Occipital lobe (tissue), 2 donors: ENCODE measurements around the gene MIS18A. TPM values are rescaled to one million over a fixed set of nuclear protein-coding genes. Genes with fewer than 3 reads are reported as not detected.
A peak's percentile ranks its signal among the peaks of the same experiment; 100 is the strongest.

Source experiments
- DNase-seq: peaks from one replicate; lab custom pipeline; 2025; lab: John Stamatoyannopoulos, UW
- total RNA-seq: library from RNA; depleted of rRNA; stranded (reverse); fragments of >200 nt; gene quantifications from one replicate; pipeline ENCODE4 v1.2.3, GENCODE V29; 2014

MIS18A gene
- total RNA-seq, 1 donor from 2014 or later, result 9.0 TPM

GRCh38 chr21:32256873-32257620 is 21.8 kb downstream of the MIS18A start:
- DNase-seq, result peak; percentile 66

DNA sequence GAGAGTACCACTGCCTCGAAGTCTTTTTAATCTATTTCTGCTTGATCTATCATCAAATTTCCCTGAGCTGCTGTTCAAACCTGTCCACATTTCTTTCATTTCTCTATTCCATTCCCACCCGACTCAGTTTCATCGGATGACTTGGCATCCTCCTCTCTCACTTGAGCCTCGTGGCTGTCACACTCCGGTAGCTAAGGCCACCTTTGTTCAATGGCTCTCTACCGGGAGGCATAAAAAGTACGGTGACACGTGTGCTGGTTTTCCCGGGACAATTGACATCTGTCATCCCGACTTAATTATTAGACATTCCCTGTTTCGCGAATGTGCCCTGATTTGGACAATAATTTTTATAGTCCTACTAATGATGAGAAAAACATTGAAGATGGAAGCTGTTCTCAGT is 22.6 kb downstream of the MIS18A start:
- no peak for DNase-seq

DNA sequence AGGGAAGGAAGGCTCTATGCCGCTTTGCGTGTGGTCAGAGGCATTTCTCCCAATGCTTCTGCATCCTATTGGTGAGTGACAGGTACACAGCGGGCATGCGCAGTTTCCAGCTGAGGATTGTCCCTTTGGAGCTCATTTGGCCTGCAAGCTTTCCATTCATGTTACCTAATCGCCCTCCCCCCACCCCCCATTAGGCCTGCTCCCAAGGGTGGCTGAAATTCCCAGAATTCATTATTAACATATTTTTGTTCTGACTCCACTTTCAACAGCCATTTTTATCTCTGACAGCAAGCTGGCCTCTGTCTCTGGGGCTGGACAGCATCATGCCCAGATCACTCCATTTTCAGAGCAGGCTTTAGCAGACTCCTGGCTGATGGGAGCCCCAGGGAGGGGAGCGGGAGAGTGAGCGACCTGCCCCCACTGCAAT is 25.6 kb downstream of the MIS18A start:
- DNase-seq, result no peak

DNA sequence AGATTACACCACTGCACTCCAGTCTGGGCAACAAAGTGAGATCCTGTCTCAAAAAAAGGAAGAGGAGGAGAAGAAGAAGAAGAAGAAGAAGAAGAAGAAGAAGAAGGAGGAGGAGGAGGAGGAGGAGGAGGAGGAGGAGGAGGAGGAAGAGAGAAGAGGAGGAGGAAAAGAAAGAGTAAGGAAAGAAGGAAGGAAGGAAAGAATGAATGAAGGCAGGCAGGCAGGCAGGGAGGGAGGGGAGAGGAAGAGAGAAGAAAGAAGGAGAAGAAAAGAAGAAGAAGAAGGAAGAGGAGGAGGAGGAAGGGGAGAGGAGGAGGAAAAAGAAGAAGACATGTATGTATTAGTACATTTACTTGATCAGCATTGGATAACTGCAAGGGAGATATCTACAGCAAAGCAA is 26.7 kb downstream of the MIS18A start:
- DNase-seq, result no peak

DNA sequence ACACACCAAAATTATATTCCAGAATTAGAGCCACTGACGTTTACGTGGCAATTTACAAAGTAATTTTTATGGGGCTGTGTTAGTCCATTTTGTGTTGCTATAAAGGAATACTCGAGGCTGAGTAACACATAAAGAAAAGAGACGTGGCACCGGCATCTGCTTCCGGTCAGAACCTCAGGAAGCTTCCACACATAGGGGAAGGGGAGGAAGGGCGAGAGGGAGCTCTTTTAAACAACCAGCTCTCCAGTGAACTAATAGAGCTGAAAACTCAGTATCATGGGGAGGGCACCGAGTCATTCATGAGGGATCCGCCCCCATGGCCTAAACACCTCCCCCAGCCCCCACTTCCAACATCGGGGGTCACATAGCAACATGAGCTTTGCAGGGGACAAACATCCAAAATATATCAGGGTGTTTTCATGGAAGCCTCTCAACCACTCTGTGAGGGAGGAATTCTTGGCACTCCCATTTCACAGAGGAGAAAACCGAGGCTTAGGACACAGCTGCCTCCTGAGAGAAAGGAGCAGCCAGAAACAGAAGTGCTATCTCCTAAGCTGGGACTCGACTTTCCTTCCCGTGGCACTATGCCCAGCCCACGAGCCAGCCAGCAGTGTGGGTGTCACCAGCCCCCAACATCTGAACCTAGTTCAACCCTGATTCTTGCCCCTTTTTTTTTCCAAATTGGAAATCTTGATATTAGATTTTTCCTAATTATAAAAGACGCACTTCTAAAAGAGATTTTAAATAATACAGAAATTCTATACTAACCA is 29.2 kb downstream of the MIS18A start:
- no peak for DNase-seq

DNA sequence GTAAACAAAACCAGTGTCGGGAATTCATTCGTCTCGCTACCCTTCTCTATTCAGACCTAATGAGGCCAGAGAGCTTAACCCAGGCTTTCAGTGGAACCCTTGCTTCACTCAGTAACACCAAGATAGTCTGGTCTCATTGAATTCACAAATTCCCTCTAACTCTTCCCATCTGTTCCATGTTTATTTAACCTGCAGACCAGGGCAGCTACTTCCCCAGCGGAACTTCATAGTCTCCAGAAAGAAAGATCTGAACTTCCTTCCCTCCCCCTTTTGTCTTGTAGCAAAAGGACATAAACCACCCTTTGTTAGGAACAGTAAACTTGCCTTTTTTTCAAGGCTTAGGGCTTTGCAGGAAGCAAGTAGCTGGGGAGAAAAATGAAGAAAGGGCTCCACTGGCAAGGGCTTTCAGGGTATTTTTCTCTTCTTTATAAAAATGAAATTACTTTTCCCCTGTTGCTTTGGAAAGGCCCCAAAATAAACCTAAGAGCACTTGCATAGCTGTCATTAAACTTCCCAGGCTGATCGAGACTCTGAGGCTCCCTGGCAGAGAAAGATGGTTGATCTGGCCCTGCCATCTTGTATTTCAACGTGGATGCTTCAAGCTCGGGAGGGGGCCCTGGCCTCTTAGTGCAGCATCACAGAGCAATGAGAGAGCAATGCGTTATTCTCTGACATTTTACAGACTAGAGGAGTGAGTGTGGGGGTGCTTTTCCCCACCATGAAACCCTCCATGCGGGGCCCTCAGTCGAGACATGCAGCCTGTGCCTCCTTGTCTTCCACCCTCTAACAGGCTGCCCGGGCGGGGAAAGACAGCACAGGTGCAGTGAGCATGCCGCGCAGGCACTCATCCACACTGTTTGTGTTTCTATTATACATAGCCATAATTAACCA is 30.0 kb downstream of the MIS18A start:
- DNase-seq, result no peak

DNA sequence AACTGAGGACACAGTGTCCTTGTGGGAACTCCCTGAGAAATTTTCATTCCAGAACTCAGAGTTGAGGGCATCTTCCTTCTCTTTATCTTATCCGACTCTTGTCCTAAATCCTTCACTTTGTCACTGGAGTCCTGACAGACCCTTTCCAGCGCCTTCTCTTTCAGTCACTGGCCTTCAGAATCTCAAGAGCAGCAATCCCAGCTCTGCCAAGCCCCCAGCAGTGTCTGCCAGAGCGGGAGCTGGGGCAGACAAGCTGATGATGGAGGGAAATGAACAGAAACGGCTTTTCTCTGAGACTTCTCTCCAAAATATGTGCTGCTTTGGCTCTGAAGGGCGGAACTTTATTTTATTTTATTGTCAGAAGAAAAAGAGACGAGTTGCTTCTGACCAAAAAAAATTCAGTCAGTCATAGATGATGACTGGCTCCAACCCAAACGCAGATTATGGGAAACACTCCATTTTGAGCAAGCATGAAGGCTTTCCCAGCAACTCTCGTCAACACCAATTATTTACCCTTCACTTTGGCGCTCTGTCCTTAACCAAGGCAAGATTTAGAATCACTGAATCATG is 32.2 kb downstream of the MIS18A start:
- no peak for DNase-seq

GRCh38 chr21:32245971-32246370 is 32.9 kb downstream of the MIS18A start:
- no peak for DNase-seq

- DNase-seq, result no peak
These were observed 37.8 kb downstream of the MIS18A start for GRCh38 chr21:32240851-32241687.

GRCh38 chr21:32239551-32239950 is 39.3 kb downstream of the MIS18A start:
- no peak for DNase-seq

DNA sequence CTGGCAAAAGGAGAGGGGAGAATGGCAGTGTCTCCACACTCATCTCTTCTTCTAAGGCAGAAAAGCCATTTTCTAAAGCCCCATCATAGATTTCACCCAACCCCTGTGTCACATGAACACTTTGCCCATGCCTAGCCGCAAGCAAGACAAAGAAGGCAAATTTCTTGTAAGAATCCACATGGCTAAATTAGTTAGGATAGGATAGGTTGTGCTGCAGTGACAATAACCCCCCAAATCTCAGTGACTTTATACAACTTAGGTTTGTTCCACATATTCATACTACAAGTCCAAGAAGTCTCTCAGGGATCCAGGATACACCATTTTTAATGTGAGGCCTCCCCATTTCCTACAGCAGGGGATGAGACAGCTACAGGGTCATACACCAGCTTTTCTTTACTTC is 40.8 kb downstream of the MIS18A start:
- DNase-seq, result no peak

- DNase-seq, result no peak
These were observed 41.8 kb downstream of the MIS18A start for GRCh38 chr21:32237021-32237420.

GRCh38 chr21:32233722-32234301 is 45.0 kb downstream of the MIS18A start:
- no peak for DNase-seq

DNA sequence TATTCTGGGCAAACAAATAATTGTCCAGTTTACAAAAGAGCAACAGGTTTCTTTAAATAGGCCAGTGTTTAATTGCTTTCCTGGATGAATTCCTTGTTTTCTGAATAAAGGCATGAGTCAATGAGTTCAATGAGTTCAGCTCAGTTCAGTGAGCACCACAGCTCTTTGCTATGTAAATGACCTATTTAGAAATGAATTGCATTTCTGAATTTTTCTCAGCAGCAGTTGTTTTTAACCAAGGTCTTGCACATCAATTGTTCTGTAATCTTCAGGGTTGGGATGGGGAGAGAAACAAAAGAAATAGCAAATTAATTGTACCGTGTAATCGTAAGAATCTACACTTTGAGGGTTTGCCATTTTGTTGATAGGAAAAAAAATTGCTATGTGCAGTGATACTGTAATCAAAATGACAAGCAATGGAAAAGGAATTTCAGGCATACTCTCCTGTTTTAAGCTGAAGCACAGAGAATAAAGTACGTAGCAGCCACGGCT is 45.7 kb downstream of the MIS18A start:
- no peak for DNase-seq

DNA sequence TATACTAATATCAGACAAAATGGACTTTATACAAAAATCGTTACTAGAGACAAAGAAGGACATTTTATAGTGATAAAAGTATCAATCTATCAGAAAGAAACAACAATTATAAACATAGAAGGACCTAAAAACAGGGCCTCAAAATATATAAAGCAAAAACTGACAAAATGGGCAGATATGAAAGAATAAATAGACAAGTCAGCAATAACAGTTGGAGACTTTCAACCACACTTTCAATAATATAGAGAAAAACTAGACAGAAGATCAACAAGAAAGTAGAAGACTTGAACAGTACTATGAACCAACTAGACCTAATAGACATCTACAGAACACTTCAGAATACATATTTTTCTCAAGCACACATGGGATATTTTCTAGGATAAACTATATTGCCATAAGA is 52.4 kb downstream of the MIS18A start:
- DNase-seq, result no peak

Other genes with a start within 250 kb of the MIS18A start
- not detected for gene MRAP, start 19.8 kb upstream of the MIS18A start, total RNA-seq
- 13.1 TPM for gene URB1, start 114.0 kb upstream of the MIS18A start, total RNA-seq
- 5.6 TPM for gene EVA1C, start 133.7 kb upstream of the MIS18A start, total RNA-seq